Measurements from ENCODE around the gene PHLPP1.

PHLPP1 gene

DNA sequence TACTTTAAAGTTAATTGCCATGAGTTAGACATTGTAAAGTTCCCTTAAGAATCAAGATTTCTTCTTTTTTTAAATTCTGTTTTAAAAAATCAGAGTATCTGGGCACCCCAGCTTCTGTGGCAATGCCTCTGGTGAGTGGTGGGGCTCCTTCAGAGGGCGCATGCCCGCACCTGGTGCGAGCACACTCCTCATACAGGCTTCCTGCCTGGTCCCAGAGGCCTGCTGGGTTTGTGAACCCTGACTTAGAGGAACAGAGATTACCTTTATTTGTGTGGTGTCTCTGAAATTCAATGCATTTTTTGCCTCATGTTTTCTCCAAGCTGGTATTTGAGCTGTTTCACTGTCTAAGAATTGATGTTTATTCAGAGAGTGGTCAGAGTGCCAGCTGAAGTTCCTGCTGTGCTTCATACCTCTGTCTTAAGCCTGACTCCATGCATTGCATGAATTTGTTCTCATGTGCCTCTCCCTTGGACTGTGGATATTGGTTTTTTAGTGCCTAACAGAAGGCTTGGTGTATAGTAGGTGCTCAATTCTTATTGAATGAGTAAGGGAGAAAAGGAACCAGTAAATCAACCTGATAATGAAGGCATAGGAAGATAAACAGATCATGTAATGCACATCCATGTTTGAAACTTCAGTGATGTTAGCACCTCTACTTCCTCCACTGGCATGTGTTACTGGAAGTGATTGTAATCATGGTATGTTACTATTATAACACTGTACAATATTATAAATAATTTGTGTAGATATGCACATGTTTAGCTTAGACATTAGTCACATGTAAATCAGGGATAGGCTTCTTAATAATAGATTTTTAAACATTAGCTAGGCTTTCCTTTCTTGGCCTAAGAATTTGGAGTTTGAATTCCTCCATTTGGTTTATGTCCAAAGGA, 29.0 kb downstream of the PHLPP1 start:
- DNase-seq, result no peak

DNA sequence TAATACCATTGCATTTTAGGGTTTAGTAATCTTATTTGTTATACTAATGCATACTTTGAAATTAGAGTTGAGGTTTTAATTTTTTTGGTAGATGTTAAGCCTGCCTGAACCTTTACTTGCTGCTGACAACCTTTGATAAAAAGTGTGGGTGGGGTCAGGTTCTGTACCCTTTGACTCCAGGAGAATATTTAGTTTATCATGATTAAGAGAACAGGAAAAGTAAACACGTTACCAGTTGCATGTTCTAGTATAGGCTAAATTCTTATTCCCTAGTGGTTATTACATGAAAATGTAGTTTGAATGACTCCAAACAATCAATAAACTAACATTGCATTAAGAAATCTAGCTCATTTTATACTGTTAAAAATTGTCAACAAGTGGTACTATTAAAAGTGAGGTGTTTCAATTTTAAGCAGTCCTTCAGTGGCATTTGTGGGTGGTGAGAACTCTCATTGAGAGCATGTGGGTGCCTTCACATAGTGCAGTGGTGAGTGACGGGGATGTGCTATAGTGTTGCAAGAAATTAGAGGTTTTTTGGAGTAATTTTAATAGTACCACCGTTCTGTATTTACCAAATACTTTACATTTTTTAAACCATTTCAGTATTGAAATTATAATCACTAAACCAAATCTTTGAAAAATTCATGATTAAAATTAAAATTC, 29.9 kb downstream of the PHLPP1 start:
- no peak for DNase-seq

DNA sequence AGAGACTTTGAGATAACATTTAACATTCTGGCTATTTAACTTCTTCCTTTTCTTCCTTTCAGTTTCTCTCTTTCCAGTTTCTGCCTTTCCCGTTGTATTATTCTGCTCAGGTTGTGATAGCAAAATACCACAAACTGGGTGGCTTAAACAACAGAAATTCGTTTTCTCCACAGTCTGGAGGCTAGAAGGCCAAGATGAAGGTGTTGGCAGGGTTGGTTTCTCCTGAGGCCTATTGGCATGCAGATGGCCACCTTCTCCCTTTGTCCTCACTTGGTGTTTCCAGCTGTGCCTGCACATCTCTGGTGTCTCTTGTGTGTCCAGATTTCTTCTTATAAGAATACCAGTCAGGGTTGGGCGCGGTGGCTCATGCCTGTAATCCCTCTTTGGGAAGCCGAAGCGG, 34.0 kb downstream of the PHLPP1 start:
- no peak for DNase-seq

DNA sequence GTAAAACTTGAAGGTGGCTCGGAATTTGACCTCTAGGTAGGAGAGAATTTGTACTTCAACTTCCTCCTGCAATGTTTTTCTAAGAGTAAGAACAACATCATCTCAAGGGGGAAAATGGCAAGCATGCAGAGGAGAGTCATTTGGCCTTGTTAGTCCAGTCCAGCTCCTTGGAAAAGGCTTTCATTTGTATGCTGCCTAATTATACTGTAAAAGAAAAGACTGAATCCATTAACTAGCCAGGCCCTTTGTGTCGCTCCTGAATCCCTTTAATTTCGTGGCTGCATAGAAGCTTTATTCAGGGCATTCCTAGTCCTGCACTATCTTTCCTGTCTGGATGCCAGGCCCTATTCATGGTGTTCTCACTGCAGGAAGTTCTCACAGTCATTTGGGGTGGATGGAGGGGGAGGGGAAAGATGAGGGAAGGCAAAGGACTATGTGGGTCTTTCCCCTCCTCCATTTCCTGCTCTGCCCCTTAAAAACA, 36.0 kb downstream of the PHLPP1 start:
- DNase-seq, result no peak

DNA sequence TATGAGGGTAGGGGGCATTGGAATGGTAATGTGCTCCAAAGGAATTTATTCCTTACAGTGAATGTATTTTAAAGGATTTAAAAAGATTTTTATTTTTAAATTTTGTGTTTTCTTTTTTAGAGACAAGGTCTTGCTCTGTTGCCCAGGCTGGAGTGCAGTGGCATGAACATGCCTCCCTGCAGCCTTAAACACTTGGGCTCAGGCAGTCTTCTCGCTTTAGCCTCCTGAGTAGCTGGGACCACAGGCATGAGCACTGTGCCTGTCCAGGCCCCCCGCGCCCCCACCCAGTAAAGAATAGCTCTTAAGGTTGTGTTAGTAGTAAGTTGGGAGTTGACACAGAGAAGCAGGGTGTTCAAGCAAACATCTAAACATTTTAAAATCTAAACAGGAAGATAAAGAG, 36.6 kb downstream of the PHLPP1 start:
- DNase-seq, result no peak

DNA sequence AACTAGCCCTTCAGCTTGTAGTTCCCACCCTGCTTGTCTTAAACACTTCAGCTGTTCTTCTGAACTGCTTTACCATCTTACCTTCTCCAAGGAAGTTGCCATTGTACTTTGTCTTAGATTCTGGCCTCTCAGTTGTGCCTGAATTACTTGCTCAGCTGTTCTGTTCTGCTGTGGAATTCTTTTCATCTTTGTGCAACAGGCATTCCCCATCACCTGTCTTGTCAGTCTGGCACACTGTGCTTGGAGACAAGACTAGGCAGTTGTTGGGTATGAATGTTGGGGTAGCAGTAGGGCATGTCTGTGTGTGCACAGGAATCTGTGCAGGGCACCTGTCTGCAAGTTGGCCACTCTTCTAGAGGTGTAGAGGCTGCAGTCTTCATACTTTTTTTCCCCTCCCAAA, 38.7 kb downstream of the PHLPP1 start:
- DNase-seq, result no peak

DNA sequence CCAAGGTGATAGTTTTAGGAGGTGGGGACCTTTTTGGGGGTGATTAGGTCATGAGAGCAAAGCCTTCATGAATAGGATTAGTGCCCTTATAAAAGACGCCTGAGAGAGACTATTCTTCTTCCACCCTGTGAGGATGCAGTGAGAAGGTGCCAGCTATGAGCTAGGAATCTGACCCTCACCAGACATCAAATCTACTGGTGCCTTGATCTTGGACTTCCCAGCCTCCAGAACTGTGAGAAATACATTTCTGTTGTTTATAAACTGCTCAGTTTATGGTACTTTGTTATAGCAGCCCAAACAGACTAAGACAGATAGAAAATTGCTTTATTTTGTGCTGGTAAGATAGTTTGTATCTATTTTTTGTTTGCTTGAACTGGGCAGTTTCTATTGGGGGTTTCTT, 40.1 kb downstream of the PHLPP1 start:
- no peak for DNase-seq

DNA sequence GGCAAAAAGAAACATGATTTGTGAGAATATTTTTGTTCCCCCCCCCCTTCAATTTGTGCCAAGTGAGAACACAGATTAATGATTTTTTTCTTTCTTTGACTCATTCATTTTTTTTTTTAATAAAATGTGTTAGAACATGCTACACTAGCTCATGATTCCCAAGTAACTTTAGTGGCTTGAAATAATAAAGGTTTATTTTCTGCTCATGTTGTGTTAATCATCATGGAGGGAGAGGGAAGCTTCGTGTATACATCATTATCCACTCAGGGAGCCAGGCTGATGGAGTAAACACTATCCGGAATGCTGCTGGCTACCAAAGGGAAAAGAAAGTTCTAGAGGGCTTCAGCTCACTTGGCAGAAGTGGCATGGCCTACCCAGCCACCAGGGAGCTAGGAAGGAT, 40.6 kb downstream of the PHLPP1 start:
- no peak for DNase-seq

DNA sequence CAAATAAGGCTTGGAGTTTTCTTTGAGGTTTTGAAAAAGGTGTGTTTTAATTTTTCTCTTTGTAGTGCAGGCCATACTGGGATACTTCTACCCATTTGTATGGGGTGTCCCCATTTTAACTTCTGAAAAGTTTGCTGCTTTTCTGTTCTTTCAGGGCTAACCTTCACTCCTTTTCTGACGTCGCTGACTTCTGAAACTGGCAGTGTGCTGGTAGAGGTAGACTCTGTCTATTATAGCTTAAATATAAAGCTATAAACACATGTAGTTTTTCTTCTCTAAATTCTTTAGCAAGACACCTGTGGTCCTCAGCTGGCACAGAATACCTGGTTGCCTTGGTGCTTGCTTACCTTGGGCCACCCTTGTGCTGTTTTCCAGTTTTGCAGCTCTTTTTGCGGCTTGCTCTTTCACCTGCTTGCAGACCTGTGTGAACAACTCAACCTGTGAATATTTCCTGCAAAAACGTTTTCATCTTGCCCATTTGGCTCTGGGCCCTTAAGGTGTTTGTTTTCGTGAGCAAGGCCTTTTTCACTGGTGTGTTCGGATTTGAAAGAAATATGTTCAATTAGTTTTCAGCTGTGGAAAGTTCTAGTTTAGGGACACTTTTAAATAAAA, 42.2 kb downstream of the PHLPP1 start:
- DNase-seq, result no peak

DNA sequence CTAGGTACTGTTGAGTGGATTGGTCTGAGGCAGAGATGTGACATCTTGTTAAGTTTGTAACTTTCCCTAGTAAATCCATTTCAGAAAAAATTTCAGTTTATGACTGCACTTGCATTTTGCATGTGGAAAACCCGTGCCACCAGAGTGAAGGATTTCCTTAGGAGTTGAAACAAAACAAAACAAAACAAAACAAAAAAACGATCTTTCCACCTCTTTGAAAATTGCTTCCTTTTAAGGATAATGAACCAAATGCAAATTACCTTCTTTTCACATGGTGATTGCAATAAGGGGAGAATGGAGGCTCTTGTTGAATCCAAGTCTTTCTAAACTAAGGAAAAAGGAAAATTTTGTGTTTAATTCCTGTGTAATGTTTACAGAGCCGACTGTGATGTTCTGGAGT, 43.2 kb downstream of the PHLPP1 start:
- DNase-seq, result no peak

DNA sequence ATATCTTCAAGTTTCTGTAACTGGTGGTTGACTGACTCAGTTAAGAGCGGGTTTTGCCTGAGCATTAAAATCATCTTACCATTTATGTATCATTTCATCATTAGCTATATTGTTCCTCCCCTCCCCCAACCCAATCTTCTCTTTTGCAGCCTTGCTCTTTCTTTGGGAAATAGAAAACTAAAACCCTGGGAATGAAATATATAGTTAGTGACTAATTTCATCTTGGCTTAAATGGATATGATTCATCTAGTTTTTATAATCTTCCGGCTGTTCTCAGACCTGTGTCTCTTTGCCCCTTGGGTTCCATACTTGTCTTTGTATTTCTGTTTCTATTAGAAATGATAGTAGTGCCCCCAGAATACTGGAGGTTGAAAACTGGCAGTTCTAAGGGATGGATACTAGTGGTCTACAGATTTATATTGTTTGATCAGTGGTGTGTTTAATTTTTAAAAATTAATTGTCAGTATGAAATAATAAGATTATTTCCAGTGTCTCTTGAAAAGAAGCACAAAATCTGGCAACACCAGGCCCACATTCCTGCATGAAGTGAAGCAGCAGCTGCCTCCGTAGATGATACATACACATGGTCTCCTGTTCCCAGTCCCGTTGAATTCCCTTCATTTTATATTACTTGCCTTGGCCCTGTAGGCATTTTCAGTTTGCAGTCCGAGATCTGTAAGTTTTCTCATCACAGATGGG, 44.5 kb downstream of the PHLPP1 start:
- DNase-seq, result no peak

DNA sequence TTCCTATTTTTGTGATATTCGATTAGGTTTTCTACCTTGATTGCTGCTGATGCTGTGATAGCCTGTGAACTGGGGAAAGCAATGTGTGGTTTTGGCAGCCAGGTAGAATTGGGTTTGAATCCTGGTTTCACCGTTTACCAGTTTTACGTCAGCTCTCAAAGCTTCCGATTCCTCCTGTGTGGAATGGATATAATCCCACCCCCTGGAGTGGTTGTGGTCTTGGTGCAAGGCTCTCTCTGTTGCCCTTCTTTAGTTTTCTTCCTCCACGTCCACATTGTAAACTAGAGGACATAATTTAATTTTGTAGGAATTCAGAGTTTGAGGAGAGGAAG, 45.0 kb downstream of the PHLPP1 start:
- no peak for DNase-seq

DNA sequence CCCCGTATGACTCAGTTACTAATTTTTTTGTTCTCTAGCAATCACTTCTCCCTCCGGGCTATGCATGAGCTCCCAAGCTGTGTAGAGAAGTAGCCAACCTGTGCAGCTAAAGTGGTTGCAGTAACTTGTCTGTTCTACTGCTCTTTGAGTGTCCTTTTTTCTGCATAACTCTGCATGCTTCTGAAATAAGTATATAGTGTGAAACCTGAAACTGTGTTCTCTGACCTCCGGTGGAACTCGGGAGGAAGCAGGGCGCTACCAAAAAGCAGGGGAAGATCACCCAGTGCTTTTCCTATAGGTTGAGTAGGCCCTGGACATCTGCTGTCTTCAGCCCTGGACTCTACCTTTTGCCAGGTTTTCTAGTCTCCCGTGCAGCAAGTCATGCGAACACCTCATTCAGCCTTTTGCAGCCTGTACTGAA, 47.8 kb downstream of the PHLPP1 start:
- no peak for DNase-seq

DNA sequence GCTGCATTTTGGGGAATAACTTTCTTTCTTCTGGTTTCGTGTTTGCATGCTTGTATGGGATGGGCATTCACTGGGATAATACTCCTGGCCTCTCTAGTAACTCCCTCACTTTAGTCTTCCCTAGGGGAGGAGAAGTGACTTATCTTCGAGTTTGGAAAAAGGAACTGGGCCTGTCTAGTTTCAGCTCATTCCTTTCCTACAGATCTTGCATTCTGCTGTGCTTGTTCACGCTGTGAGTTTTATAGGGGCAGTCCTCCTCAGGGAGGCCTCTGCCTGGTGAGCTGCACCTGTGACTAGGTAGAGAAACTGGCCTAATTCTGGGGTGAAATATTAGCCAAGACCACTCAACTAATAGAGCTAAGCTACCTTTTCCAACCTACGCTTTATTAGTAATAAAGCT, 50.9 kb downstream of the PHLPP1 start:
- no peak for DNase-seq

DNA sequence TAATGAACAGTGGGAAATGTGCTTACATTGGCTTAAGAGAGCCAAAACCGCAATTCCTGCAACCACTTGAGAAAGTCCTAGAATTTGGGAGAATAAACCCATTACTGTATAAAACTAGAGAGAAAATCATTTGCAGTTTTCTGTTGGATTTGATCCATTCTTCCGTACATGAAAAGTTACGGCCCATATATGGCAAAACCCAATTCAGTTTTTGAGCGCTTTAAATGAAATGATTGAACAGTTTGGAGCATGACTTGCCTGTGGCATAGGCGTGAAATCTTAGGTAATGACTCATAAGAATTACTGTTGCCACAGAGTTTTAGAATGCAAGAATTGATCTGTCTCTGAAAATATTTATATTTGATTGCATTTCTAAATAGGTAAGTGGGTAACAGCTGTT, 52.0 kb downstream of the PHLPP1 start:
- DNase-seq, result no peak

DNA sequence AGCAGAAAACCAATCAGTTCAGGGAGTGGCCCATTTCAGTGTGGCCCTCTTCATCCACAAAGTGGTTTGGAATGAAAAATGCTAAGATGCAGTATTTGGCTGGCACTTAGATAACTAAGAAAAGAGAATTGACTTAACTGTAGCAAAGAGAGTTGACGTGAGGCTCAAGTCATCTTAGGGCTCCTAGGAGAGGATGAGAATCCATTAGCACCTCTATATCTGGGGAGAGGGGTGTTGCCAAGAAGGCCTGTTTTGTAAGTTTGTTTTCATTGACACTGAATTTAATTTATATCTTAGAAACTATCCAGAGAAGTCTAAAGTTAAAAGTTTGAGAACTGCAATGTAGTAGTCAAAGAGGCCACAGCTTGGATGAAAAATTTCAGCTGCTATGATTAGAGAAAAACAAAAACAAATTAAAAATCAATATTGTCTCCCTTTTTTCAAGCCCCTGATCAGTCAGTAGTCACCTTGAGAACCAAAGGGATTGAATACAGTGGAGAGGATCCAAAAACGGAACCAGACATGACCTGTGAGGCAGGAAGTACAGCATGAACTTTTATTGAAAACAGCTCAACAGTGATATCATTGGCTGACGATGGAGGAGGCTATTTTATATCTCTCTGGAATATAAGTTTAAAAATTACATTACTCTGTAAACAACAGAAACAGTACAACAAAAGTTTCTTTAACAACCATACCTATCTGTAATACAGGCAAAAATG, 52.7 kb downstream of the PHLPP1 start:
- DNase-seq, result no peak

DNA sequence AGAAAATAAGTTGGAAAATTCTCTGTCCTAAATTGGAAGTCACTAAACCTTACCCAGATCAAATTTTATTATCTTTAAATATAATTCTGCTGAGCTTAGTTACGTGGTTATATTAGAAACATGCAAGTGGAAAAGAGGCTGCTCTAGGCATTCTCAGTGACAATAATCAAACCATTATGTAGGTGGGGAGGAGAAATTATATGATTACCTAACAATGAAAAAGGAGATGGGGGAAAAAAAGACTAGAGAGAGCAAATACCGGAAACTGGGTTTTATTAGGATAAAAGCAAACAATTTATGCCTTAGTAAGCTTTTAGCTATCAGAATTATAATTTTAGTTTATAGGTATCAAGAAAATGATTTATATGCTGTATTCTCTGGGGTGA, 53.2 kb downstream of the PHLPP1 start:
- DNase-seq, result no peak

DNA sequence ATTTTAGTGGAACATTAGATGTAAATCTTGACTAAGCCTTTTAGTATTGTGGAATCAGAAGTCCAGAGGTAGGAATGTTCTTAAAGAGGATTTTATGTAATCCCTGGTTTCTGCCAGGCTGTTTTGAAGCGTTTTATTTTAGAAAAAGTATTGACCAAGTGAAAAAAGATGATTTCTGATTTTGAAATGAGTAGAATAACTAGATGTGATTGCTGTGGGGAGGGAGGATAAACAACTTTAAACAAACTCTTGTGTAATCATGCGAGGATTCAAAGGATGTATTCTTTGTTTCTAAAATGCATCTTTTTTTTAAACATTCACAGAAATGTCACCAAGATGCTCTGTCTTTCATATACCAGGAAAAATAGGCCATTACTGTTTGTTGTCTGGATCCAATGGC, 53.9 kb downstream of the PHLPP1 start:
- DNase-seq, result no peak

DNA sequence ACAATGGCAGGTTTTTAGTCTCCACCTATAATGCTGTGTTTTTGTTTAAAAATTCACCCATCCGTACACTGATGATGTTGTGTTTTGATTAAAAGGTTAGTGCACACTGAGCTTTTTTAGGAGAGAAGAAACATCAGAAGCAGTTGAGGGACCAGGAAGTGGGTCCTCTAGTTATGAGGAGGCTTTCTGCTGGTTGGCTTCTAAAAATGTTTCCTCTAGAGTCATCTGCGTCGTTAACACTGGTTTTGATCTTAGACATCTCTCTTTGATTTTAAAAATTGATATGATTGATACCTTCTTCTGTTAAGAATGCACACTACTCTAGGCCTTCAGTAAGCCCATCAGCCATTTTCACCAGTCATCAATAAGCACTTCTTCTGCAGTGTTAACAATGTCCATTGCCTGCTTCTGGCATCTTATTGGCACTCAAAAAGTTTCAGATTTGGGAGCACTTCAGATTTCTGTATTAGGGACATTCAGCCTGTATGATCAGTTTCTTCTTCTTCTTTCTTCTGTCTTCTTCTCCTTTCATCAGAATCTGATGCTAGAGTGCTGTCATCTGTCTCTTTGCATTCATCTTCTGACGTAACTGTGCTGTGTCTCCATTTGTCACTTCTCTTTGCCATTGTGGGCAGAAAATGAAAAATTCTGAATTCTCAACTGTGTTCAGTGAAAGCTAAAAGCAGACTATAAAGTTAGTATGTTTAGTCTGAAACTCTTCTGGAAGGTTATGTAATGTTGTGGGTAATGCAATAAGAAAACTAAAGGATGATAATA, 56.3 kb downstream of the PHLPP1 start:
- no peak for DNase-seq

DNA sequence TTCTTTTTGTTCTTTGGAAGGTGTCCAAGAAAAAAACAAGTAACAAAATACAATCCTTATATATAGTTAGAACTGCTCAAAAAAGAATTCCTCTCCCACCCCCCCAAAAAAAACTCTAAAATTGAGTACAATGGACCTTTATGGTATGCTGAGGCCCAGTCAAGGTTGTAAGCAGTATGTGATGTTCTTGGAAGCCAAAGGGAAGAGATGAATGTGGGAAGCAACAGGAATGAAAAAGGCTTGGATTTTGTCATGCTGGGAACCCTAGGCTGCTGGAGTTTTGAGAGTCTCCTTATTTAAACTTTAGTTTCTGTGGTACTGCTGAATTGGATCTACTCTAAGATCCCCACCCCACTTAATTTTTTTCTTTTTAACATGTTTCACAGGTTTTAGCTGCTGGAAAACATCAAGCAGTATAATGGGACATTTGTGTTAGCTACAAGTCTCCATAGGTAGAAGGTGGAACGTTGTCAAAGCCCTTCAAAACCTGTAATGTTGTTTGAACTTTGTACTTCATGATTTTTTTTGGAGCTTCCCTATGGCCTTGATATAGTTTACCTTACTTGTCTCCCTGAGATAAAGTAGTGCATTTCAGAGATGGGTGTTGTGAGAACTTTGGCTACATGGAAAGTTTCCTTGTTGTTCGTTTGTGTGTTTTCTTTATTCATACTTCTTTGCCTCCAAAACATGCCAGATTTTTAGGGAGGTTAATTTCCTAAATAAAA, 57.7 kb downstream of the PHLPP1 start:
- DNase-seq, result no peak

DNA sequence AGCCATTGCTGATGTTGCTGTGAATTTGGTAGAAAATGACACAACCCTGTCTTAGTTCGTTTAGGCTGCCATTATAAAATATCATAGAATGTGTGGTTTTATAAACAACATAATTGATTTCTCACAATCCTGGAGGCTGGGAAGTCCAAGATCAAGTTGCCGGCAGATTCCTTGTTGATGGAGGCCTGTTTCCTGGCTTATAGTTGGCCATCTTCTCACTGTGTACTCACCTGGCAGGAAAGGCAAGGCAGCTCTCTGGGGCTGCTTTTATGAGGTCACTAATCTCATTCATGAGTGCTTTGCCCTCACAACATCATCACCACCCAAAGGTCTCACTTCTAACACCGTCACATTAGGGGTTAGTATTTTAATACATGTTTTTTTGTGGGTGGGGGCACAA, 58.4 kb downstream of the PHLPP1 start:
- no peak for DNase-seq

Data from NCI-H524 (cell line).